ENCODE measurements around the gene PITX1. TPM values are rescaled to one million over a fixed set of nuclear protein-coding genes. Genes with fewer than 3 reads are reported as not detected.

The PITX1 gene
- total RNA-seq, 2 experiments from 2014 or later, result 56.3 to 76.4 TPM

GRCh38 chr5:135048286-135048685 is 14.3 kb upstream of the PITX1 start:
- DNase-seq (ENCODE audit: low spot score), result no peak
- ChIA-PET CTCF (ENCODE audit: unreplicated experiment) (interaction anchor here (0.8 kb wide), 1 partner anchor 14 kb away, joined by 3 read pairs; no protein-coding TSS in a partner anchor), POLR2A (interaction anchor here (1.0 to 2.8 kb wide), 4 partner anchors 11 to 54 kb away, joined by 3 to 10 read pairs (median 3); no protein-coding TSS in a partner anchor)
- Histone ChIP-seq H3K9me3 (ENCODE audit: low read length) (no peaks in the 10 kb centered on the region), H3K4me2 (ENCODE audit: low read length) (no peak overlapping the region), H3K9me2 (ENCODE audit: insufficient read depth, low read length) (no peaks in the 10 kb centered on the region), H4K20me1 (ENCODE audit: insufficient read depth, low read length) (no peaks in the 10 kb centered on the region), H3K79me2 (ENCODE audit: insufficient read depth, low read depth, low read length) (no peaks in the 10 kb centered on the region), H3K27ac (ENCODE audit: low read depth, low read length, poor library complexity, severe bottlenecking) (no peak overlapping the region), H3K36me3 (ENCODE audit: insufficient read depth, low read length) (no peaks in the 10 kb centered on the region), H2AFZ (ENCODE audit: low read length) (no peak overlapping the region), H3K4me1 (ENCODE audit: insufficient read depth, low read length, poor library complexity, severe bottlenecking) (peaks cover 92% of the 10 kb centered on the region), H3K4me3 (ENCODE audit: low read depth, low read length, poor library complexity, severe bottlenecking) (no peak overlapping the region)
- BruUV-seq (replicated peaks), result no TSS peak
- TF ChIP-seq, protein P1, sequence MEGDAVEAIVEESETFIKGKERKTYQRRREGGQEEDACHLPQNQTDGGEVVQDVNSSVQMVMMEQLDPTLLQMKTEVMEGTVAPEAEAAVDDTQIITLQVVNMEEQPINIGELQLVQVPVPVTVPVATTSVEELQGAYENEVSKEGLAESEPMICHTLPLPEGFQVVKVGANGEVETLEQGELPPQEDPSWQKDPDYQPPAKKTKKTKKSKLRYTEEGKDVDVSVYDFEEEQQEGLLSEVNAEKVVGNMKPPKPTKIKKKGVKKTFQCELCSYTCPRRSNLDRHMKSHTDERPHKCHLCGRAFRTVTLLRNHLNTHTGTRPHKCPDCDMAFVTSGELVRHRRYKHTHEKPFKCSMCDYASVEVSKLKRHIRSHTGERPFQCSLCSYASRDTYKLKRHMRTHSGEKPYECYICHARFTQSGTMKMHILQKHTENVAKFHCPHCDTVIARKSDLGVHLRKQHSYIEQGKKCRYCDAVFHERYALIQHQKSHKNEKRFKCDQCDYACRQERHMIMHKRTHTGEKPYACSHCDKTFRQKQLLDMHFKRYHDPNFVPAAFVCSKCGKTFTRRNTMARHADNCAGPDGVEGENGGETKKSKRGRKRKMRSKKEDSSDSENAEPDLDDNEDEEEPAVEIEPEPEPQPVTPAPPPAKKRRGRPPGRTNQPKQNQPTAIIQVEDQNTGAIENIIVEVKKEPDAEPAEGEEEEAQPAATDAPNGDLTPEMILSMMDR (conservative IDR thresholded peaks at IDR 0.05; ENCODE audit: low read length), result no peak
- no peak for TF ChIP-seq EZH2phosphoT487 (IDR thresholded peaks at IDR 0.05; ENCODE audit: borderline replicate concordance, low read depth, low read length)
- intact Hi-C loops (cut with micrococcal nuclease; ENCODE audit: unreplicated experiment), result loop anchor here (10.0 kb wide), 1 partner anchor 503 kb away; no protein-coding TSS in a partner anchor

DNA sequence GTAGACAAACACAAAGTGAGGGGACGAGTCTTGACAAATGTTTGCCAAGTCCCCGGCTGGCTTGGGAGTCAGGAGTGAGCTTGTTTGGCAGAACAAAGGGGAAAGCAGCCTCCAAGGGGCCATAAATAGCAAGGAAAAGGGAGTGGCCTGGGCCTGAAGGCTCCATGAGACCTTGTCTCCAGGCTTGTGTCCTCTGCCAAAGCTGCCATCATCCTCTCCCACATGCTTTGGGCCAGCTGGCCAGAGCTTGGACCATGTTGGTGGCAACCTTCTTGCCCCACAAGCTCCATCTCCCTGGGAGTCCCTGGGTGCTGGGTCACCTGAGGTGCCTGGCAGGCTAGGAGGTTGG is 13.3 kb upstream of the PITX1 start:
- Histone ChIP-seq H3K36me3 (ENCODE audit: insufficient read depth, low read length) (no peaks in the 10 kb centered on the region), H3K79me2 (ENCODE audit: insufficient read depth, low read depth, low read length) (no peaks in the 10 kb centered on the region), H3K9me3 (ENCODE audit: low read length) (no peaks in the 10 kb centered on the region), H3K27ac (ENCODE audit: low read depth, low read length, poor library complexity, severe bottlenecking) (no peak overlapping the region), H3K4me3 (ENCODE audit: low read depth, low read length, poor library complexity, severe bottlenecking) (no peak overlapping the region), H2AFZ (ENCODE audit: low read length) (no peak overlapping the region), H3K4me2 (ENCODE audit: low read length) (no peak overlapping the region), H4K20me1 (ENCODE audit: insufficient read depth, low read length) (no peaks in the 10 kb centered on the region), H3K4me1 (ENCODE audit: insufficient read depth, low read length, poor library complexity, severe bottlenecking) (peaks cover 93% of the 10 kb centered on the region), H3K9me2 (ENCODE audit: insufficient read depth, low read length) (no peaks in the 10 kb centered on the region)
- BruUV-seq (replicated peaks), result no TSS peak
- intact Hi-C loops (cut with micrococcal nuclease; ENCODE audit: unreplicated experiment), result loop anchor here (10.0 kb wide), 1 partner anchor 503 kb away; no protein-coding TSS in a partner anchor
- CTCF ChIA-PET (ENCODE audit: unreplicated experiment), result no interaction called here
- POLR2A ChIA-PET, result interaction anchor here (1.2 to 1.9 kb wide), 3 partner anchors 9 to 55 kb away, joined by 3 to 10 read pairs (median 4); no protein-coding TSS in a partner anchor
- DNase-seq (ENCODE audit: low spot score), result no peak
- no peak for TF ChIP-seq EZH2phosphoT487 (IDR thresholded peaks at IDR 0.05; ENCODE audit: borderline replicate concordance, low read depth, low read length)
- TF ChIP-seq, protein P1 (conservative IDR thresholded peaks at IDR 0.05; ENCODE audit: low read length), result no peak

DNA sequence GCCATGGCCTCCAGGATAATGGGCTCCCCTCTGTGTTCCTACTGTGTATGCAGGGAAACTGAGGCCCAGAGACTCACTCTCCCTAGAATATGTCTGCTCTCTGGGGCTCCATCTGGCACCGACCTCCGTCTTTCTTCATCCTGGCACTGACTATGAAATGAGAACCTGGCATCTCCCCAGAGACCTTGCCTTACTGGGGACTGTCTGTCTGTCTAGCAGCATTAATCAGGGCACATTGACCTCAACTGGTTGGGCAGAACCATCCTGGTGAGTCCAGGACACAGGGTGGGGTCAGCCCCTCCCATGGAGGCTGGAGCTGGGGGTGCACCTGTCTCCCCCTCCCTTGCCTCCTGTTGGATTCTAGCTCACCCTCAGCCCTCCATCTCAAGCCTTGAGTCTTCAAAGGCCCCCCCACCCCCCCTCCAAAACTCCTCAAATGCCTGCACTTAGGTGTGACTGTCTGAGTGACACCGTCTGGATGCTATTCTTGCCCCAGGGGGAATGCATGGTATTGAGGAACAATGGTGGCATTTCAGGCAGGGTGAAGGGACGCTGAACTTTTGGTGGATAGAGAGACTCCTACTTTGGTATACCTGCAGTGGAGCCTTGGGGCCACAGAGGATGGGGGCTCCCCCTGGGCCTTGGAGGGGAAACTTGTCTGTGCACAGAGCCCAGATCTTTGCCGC is 12.8 kb upstream of the PITX1 start:
- Histone ChIP-seq H3K4me3 (ENCODE audit: low read depth, low read length, poor library complexity, severe bottlenecking) (no peak overlapping the region), H3K9me2 (ENCODE audit: insufficient read depth, low read length) (no peaks in the 10 kb centered on the region), H2AFZ (ENCODE audit: low read length) (no peak overlapping the region), H3K79me2 (ENCODE audit: insufficient read depth, low read depth, low read length) (no peaks in the 10 kb centered on the region), H4K20me1 (ENCODE audit: insufficient read depth, low read length) (no peaks in the 10 kb centered on the region), H3K4me1 (ENCODE audit: insufficient read depth, low read length, poor library complexity, severe bottlenecking) (peaks cover 93% of the 10 kb centered on the region), H3K9me3 (ENCODE audit: low read length) (no peaks in the 10 kb centered on the region), H3K4me2 (ENCODE audit: low read length) (peak overlapping the region; percentile 38; the same call in 1 of the 2 replicates), H3K27ac (ENCODE audit: low read depth, low read length, poor library complexity, severe bottlenecking) (no peak overlapping the region), H3K36me3 (ENCODE audit: insufficient read depth, low read length) (no peaks in the 10 kb centered on the region)
- no peak for DNase-seq (ENCODE audit: low spot score)
- BruUV-seq (replicated peaks), result no TSS peak
- no peak for TF ChIP-seq EZH2phosphoT487 (IDR thresholded peaks at IDR 0.05; ENCODE audit: borderline replicate concordance, low read depth, low read length)
- TF ChIP-seq, protein P1 (conservative IDR thresholded peaks at IDR 0.05; ENCODE audit: low read length), result no peak
- ChIA-PET POLR2A (interaction anchor here (1.2 to 2.4 kb wide), 4 partner anchors 9 to 56 kb away, joined by 3 to 10 read pairs (median 6); no protein-coding TSS in a partner anchor), CTCF (ENCODE audit: unreplicated experiment) (no interaction called here)
- intact Hi-C loops (cut with micrococcal nuclease; ENCODE audit: unreplicated experiment), result loop anchor here (10.0 kb wide), 1 partner anchor 502 kb away; no protein-coding TSS in a partner anchor
